HG03565 (cell line): ENCODE measurements around the gene MANSC4.
"Not testable (repeated sequence)": the region's sequence is repeated elsewhere in the genome, so short reads cannot be mapped to it uniquely, and the experiment has no call there.

Experiments
- ATAC-seq: cut with Tn5 transposase; IDR thresholded peaks from one replicate; pipeline ENCODE4 v1.9.1; 2021; ENCODE audit warnings: mild to moderate bottlenecking, moderate library complexity; ENCODE audit not compliant: unreplicated experiment

Gene MANSC4

GRCh38 chr12:27756670-27757195 is 23.3 kb downstream of the MANSC4 start:
- no peak for ATAC-seq

- ATAC-seq: no peak
Measured at GRCh38 chr12:27754795-27755194, 25.2 kb downstream of the MANSC4 start.

GRCh38 chr12:27751386-27752047 is 28.5 kb downstream of the MANSC4 start:
- no peak for ATAC-seq

- no peak for ATAC-seq
Measured at GRCh38 chr12:27747111-27747820, 32.8 kb downstream of the MANSC4 start.

GRCh38 chr12:27745734-27746133 is 34.3 kb downstream of the MANSC4 start:
- not testable (repeated sequence) for ATAC-seq

- ATAC-seq: no peak
Measured at GRCh38 chr12:27743601-27744000, 36.4 kb downstream of the MANSC4 start.

GRCh38 chr12:27734321-27734720 is 45.7 kb downstream of the MANSC4 start:
- ATAC-seq: not testable (repeated sequence)

- no peak for ATAC-seq
Measured at GRCh38 chr12:27733791-27734190, 46.2 kb downstream of the MANSC4 start.

- peak; percentile 71 for ATAC-seq
Measured at GRCh38 chr12:27733052-27733656, 46.9 kb downstream of the MANSC4 start.

GRCh38 chr12:27732281-27732680 is 47.8 kb downstream of the MANSC4 start:
- ATAC-seq: no peak

GRCh38 chr12:27730097-27730588 is 49.9 kb downstream of the MANSC4 start:
- ATAC-seq: no peak

GRCh38 chr12:27723212-27723611 is 56.8 kb downstream of the MANSC4 start:
- ATAC-seq: no peak
